HG03439 (cell line): ENCODE results near the gene MTPN.

Experiments
- ATAC-seq: cut with Tn5 transposase; IDR thresholded peaks from one replicate; pipeline ENCODE4 v1.9.1; 2021; ENCODE audit warnings: mild to moderate bottlenecking, moderate library complexity; ENCODE audit not compliant: unreplicated experiment

Gene MTPN

DNA sequence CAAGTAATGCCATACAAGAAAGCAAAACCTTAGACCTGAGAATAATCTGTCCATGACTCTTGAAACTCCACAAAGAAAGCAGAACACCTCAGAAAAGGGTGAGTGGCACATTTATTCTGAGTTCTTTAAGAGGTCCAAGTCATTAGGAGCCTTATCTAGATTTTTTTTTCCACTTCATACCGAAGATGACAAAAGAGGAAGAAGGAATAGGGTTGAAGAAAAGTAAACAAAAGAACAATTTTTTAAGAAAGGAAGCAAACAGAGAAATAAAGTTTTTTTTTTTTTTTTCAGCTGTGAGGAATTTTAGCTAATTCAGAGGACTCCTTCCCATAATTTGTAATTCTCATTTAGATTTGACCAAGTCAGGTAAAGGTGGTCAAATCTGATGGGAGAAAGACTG is 13.1 kb upstream of the MTPN start:
- ATAC-seq = no peak

- ATAC-seq = no peak
Observed at GRCh38 chr7:135981958-135982646, 4.9 kb upstream of the MTPN start.

DNA sequence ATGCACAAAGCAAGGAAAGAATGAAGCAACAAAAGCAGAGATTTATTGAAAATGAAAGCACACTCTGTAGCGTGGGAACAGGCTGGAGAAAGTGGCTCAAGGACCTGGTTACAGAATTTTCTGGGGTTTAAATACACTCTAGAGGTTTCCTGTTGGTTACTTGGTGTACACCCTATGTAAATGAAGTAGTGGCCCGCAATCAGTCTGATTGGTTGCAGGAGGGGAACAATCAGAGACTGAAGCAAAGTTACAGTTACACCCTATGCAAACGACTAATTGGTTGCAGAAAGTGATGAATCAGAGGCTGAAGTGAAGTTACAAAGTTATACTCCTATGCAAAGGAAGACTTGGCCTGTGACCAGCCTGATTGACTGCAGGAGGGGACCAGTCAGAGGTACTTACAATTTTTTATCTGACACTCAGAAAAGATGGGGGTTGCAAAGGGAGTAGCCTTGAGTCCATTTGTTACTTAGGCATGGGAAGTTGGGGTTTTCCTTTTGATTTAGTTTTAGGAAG is 3.6 kb upstream of the MTPN start:
- ATAC-seq = peak; percentile 69

DNA sequence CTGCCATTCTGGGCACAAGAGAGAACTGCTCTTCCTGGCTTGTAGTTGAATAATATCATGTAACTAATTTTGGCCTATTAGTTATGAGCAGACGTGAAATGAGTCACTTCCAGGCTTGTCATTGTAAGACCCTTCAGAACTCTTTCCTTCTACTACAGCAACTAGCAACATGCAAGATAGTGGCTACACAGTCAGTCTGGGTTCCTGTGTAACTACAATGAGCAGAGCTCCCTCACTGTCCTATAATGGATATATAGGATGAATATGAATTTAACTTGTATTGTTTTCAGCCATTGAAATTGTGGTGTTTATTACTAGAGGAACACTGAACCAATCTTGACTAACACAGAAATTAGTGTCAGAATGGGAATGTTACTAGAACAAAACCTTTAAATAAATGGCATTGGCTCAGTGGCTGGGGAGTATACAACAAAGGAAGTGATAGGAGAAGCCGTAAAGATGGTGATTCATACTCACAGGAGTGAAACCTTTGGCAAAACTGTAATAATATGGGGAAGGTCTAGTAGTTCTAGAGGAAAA is 2.9 kb upstream of the MTPN start:
- ATAC-seq = no peak

GRCh38 chr7:135979471-135980011 is 2.4 kb upstream of the MTPN start:
- ATAC-seq = no peak

DNA sequence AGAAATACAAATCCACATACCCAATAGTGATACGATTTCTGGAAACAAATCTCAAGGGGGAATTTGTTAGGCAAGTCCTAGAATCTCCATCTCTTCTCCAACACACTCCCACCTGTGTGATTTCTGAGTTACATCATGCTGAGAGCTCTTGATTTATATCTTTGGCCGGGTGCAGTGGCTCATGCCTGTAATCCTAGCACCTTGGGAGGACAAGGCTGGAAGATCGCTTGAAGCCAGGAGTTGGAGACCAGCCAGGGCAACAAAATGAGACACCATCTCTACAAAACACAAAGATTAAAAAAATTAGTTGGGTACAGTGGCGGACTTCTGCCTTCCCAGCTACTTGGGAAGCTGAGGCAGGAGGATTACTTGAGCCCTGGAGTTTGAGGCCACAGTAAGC is 1.5 kb upstream of the MTPN start:
- ATAC-seq = no peak

GRCh38 chr7:135977742-135978066 is 545 bp upstream of the MTPN start:
- no peak for ATAC-seq

DNA sequence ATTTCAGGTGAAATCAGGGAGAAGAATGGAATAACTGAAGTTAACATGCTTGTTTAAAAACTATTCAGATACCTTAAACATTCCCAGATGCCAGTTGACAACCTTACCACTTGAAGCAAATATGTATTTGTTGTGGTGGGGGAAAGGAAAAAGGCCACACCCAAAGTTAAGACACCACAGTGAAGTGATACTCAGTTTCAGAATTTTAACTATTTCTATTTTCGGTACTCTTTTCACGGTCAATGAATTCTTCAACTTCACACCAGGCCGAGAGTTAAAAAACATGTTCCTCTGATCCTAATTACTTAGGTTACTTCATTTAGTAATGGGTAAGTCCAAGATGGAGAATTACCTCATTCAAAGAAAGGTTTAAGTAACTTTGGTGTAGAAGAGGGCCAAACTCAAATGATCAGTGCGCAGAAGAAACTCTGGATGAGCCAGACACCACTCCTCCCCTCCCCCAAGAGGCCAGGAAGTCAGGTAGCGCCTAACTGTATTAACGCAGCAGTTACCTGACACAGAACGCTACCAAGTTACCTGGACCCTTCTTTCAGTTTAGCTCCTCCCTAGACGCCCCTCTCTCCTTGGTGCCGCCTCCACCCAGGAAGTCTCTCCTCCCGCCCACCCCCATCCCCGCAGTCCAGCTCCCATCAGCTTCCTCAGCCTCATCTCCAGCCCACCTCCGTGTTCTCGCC is 700 bp downstream of the MTPN start:
- ATAC-seq = peak; percentile 8

DNA sequence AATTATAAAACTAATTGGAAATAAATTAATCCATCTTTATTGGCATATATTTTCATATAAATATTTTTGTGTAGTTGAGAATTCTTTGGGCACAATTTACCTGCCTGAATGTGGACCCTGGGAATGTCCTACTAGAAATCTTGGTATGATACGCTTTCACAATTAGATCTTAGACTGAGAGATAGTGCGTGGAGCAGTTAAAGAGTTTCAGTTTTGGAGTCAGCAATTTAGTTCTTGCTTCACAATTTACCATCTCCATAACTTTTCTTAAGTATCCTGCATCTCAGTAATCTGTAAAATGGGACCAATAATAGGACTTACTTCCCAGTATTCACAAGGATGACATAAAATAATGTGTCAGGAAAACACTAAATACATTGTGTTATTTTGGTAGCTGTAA is 2.0 kb downstream of the MTPN start:
- ATAC-seq = no peak

DNA sequence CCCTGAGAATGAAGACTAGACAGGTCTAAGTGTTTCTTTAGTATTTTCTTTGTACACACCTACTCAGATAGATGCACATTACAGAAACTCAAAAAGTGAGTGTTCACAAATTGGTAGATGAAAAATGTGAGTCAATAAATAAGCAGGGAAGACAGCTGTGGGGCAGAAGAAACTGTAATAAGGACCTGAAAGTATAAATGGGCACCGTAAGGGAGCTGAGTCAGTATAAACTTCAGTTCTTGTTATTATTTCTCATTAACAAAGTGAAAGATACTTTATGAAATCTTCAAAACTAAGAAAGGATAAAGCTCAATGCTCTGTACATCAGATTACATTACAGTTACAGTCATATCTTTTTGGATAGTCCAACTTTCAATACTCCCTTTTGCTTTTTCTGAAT is 2.5 kb downstream of the MTPN start:
- no peak for ATAC-seq

DNA sequence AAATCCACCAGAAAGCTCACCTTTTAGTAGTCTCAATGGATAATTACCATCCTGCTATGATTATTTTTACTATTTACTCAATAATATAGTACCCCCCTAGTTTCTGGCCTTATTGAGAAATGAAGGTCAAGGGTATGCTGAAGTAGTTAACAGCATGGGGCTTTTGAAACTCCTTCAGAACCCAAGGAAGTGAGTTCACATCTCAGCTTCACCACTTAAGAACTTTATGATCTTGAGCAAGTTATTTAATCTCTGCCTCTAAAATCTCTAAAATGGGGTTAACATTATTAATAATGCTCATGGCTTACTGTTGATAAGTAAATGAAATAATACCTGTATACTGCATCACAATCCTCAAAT is 5.8 kb downstream of the MTPN start:
- ATAC-seq = no peak

DNA sequence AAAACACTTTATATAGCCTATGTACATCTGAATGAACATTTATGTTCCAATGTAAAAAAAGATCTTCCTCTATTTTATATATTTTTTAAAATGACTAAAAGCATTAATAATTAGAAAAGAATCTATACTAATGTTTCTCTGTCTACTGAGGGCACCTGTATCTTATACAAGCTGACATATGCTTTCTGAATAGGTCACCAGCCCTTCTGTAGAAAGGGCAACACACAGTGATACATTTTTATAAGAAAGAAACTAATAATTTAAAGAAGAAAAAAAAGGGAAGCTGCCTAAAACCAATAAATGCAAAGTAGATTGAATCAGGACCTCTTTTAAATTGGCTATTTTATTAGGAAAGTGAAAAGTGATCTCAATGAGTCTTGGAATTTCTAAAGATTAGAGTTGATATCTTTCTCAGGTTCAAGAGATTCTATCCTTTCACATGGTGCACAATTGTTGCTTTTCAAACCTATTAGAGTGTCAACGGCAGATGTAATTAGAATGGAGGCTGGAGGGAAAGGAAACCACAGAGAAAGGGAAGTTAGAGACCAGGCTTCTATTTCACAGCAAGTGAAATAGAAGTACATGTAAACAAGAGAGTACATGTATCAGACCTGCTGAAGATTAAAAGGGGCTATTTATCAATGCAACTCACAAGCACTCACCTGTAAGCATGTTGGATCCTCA is 6.3 kb downstream of the MTPN start:
- peak; percentile 40 for ATAC-seq

- ATAC-seq = no peak
Observed at GRCh38 chr7:135970045-135970444, 7.1 kb downstream of the MTPN start.

DNA sequence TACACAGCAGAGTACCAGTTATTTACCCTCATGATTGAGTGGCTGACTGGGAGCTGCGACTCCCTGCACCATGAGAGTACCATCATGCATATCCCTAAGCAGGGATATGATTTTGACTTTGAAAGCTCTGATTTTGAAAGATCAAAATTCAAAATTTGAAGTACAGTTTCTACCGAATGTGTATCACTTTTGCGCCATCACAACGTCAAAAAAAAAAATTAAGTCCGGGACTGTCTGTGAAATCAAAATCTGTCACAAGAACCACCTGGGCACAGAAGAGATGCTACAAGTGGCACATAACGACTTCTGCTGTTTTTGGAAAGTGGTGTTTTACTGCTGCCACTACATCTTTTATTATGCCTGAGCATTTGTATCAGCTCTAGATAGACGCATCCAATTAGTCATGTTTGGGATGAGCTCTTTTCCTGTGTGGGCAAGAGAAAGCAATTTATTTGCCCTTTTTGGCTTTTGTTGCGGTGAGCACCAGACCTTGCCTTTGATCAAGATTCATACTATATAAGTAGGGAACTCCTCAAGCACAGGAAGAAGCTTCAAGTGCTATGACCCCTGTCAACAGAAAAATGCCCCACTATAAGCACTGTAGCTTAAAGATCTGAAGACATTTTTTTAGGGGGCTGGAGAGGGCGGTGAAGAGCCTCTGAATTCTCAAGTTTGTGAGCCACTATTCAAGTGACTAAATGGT is 10.7 kb downstream of the MTPN start:
- no peak for ATAC-seq

DNA sequence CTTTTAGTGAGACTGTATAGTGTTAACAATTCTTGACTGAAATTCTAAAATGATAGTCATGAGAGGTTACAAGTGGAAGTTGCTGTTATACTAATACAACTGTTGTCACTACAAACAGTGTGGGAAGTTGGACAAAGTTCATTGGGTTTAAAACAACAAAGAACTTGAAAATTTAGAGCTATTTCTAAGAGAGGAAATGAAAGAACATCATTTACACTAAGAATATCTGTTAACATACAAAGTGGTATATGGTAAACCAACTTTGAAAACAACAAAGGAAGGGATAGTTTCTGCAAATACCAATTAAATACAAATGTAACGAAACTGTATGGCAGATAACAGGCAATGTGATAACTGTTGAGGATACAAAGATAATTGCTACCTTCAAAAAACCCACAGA is 11.6 kb downstream of the MTPN start:
- ATAC-seq = no peak

DNA sequence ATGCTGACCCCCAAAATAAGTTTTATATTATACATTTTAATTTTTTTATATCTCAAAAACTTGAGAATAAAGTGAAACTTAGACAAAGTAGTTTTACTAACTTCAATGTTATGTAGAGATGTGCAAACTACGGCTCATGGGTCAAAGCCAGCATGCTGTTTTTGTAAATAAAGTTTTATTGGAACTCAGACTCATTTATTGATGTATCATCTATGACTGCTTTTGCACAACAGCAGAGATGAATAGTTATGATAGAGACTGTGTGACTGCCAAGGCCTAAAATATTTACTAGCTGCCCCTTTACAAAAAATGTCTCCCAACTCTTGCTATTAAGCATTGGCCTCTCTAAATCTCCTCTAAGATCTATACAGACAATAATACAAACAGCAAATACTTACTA is 12.4 kb downstream of the MTPN start:
- no peak for ATAC-seq

DNA sequence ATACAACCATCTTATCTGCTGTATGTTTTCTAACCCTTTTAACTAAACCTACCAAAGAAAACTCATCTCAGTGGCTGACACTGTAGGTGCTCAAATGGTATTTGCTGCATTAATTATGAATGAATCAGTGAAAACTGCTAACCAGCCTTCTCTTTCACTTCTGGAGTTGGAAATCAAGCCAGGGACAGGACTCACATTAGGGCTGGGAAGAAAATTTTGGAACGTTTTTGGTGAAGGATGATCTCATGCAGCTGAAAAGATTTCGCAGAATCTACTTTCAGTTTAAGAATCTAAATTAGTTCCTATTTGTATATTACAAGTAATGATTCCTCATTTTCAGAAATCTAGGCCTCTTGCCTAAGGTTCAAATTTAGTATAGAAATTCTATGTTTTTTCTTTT is 12.9 kb downstream of the MTPN start:
- no peak for ATAC-seq

DNA sequence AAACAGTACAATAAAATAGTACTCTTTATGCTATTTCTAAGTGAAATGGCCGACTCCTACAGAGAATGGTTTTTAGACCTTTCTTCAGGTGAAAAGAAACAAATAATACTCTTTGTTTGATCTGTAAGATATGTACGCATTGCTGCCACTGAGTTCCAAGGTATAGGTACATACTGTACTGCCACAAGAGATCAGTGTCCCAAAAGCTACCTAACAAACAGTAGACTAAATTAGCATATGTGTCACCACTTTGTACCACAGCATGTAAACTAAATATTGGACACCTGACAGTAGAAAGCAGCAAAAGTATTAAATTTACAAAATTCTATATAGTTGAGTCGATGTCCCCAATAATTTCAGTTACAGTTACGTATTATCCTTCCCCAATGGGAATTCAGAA is 14.4 kb downstream of the MTPN start:
- ATAC-seq = no peak

DNA sequence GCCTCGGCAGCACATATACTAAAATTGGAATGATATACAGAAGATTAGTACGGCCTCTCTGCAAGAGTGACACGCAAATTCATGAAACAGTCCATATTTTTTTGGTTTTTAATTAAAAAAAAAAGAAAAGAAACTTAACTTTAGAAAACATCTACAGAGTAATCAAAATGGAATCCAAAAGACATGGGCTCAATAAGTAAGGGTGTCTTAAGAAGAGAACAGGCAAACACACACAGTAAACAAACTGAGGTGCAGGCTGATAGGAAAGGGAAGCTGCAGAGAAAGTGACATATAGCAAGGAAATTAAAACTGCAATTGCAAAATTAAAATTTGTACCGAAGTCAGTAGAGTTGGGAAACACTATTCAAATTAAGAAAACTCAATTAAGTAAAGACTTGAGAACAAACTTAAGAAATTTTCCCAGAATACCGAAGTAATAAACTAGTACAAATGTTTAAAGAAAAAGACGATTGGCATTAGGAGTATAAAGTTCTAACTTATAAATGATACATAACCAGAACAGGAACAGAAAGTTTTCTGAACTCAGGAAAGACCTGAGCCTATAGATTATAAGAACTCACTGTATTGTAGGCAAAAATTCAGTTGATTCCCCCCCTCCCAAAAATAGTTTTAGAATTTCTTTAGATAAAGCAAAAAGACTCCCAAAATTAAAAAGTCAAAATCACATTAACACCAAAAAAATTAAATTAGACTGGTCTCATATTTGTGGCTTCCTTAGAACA is 16.3 kb downstream of the MTPN start:
- no peak for ATAC-seq

- no peak for ATAC-seq
Observed at GRCh38 chr7:135959646-135960363, 17.4 kb downstream of the MTPN start.
